Ovary (tissue), 10 donors: ENCODE data around the gene IL10. TPM values are rescaled to one million over a fixed set of nuclear protein-coding genes. Genes with fewer than 3 reads are reported as not detected.

Source experiments
- DNase-seq, 5 donors: peaks; one replicate each; pipeline ENCODE4 v3.0.0-alpha.2; 2019 to 2020
- H3K27ac ChIP-seq, 2 donors: fragments of 200-600 bp; one replicate each; pipeline versions ENCODE4 v1.5.1 to v1.8.0; 2019 to 2022
- H3K27me3 ChIP-seq: fragments of 200-600 bp; one replicate; pipeline ENCODE4 v1.8.0; 2022
- H3K36me3 ChIP-seq: fragments of 200-600 bp; sonication (generic); one replicate; pipeline ENCODE4 v1.5.1; 2019
- H3K4me1 ChIP-seq: one replicate; pipeline ENCODE4 v1.8.1; 2013; ENCODE audit warnings: mild to moderate bottlenecking, moderate library complexity; ENCODE audit not compliant: insufficient read depth
- H3K4me3 ChIP-seq: fragments of 200-600 bp; sonication (generic); one replicate; pipeline ENCODE4 v1.5.1; 2017
- H3K9me3 ChIP-seq, 2 donors: fragments of 200-600 bp in 1 of 2; sonication (generic) in 1 of 2; one replicate each; pipeline versions ENCODE4 v1.5.1 to v1.8.1; 2013 to 2019; ENCODE audit warnings: mild to moderate bottlenecking in 1 of 2, moderate library complexity in 1 of 2
- CTCF ChIP-seq, 3 donors: fragments of 450-650 bp in 2 of 3; fragments of 200-600 bp in 1 of 3; IDR thresholded peaks; one replicate each; pipeline versions ENCODE4 v1.5.1 to v1.8.0; 2016 to 2022; ENCODE audit warnings: antibody characterized with exemption in 3 of 3, mild to moderate bottlenecking in 1 of 3
- EP300 ChIP-seq: sonication (generic); formaldehyde crosslinking; IDR thresholded peaks from one replicate; pipeline ENCODE4 v1.6.1; 2017; ENCODE audit warnings: antibody characterized with exemption
- POLR2A ChIP-seq: fragments of 450-650 bp; IDR thresholded peaks from one replicate; pipeline ENCODE4 v1.6.1; 2017; ENCODE audit warnings: antibody characterized with exemption, mild to moderate bottlenecking, moderate library complexity
- WGBS, 3 donors: extraction: QIAGEN DNeasy Blood & Tissue Kit in 1 of 3; methylation state at CpG; one replicate each; pipeline versions ENCODE4 v1.1.5 to v1.1.7; 2013 to 2017; 5-methylcytosine and 5-hydroxymethylcytosine counted together
- intact Hi-C, 4 donors: fragments of 100-400 bp; cut with DNase I; formaldehyde crosslinking; loops; one replicate each; pipeline versions ENCODE4 v1.11.0 to v1.15.1; 2022 to 2023
- long read RNA-seq, 3 donors: library from polyadenylated mRNA in 2 of 3; unstranded in 2 of 3; transcript quantifications; one replicate each; pipeline ENCODE4 v2.0.0 and lab custom pipeline, GENCODE V29; 2021 to 2026
- polyA plus RNA-seq, 2 donors: library from polyadenylated mRNA; stranded (reverse); fragments of 200-250 nt in 1 of 2; fragments of 350-450 nt in 1 of 2; fragmentation: Illumina TruSeq in 1 of 2; extraction: RNeasy Lipid Tissue Mini Kit (QIAGEN cat#74804) in 1 of 2; gene quantifications; one replicate each; pipeline ENCODE4 v1.2.3, GENCODE V29; 2013 to 2014
- total RNA-seq, 7 donors: library from RNA; depleted of rRNA in 2 of 7; stranded (reverse); fragments of >200 nt in 2 of 7; fragmentation: NEBNext Ultra II Directional in 3 of 7; extraction: Animal tissue kit (Norgen Biotek cat#: 25700) in 3 of 7; gene quantifications; one replicate each; pipeline versions ENCODE4 v1.1.0 to v1.2.4, GENCODE V29; 2016 to 2023
- donor health status: DM: no; HTN: no; CAD: no; lungs with moderate emphysema.
- donor health status: DM: no; HTN: no; CAD: no.
- donor health status: Bipolar disorder and iron deficiency.
- donor health status: DM: yes; HTN: yes; CAD: no.
- donor health status: DM: no; HTN: no; CAD: no.
- donor health status: DM: yes; HTN: yes; CAD: no.

IL10 gene
- total RNA-seq: 1 to 10 TPM in 3 of 7 donors, under 1 TPM in 3, not detected in 1; 0.25 to 2.7 (median 0.94) TPM
- polyA plus RNA-seq: 1 to 10 TPM; 3.2 to 4.0 TPM
- long read RNA-seq, donor 1: 0 reads
- long read RNA-seq, donor 2: 0 reads
- long read RNA-seq, donor 3: 0 reads

DNA sequence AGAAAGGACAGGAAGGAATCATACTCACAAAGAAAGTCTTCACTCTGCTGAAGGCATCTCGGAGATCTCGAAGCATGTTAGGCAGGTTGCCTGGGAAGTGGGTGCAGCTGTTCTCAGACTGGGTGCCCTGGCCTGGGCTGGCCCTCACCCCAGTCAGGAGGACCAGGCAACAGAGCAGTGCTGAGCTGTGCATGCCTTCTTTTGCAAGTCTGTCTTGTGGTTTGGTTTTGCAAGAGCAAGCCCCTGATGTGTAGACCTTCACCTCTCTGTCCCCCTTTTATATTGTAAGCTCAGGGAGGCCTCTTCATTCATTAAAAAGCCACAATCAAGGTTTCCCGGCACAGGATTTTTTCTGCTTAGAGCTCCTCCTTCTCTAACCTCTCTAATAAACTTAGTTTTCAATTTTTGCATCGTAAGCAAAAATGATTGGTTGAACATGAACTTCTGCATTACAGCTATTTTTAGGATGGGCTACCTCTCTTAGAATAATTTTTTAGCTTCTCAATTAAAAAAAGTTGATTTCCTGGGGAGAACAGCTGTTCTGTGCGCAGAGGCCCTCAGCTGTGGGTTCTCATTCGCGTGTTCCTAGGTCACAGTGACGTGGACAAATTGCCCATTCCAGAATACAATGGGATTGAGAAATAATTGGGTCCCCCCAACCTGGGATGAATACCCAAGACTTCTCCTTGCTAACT is at the start of gene IL10:
Gene IL10 (minus strand): TSS at position 252 of the 695 bp plus-strand sequence. CDS start 59 bp downstream, at position 193.
- intact Hi-C loops: no loop called here
- no peak for DNase-seq
- Histone ChIP-seq H3K9me3 (no peaks in the 10 kb centered on the region), H3K4me3 (no peak within 1 kb of the TSS), H3K4me1 (no peaks in the 10 kb centered on the region), H3K27me3 (no peaks in the 10 kb centered on the region), H3K36me3 (no peaks in the 10 kb centered on the region), H3K27ac (no peak within 1 kb of the TSS)
- TF ChIP-seq POLR2A (no peak), EP300 (no peak), CTCF (IDR thresholded peaks at IDR 0.05) (no peak)
- WGBS, 3 donors: 76 to 86% (median 79%) methylated on average over 8 of the region's 8 CpGs

DNA sequence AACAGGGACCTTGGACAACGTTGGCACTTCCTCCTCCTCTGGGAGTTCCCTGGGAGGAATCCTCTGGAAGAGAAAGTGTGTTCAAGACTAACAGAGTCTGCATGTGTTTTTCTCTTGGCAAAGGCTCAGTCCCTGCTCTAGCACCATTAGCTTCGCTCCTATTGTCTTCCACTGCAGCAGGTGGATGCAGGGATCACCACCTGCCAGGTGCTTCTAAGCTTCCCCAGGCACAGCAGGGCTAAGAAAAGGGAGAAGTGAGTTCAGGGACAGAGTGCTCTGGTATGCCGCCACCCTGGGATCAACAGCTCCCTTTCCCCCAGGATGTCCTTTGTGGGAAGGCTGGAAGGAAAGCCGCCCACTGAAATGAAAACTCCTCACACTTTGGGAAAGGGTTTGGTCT is 49.2 kb upstream of the IL10 start:
- Histone ChIP-seq H3K9me3 (no peaks in the 10 kb centered on the region), H3K27ac (no peak overlapping the region), H3K4me1 (no peaks in the 10 kb centered on the region), H3K27me3 (no peaks in the 10 kb centered on the region), H3K4me3 (no peak overlapping the region), H3K36me3 (no peaks in the 10 kb centered on the region)
- TF ChIP-seq POLR2A (no peak), EP300 (no peak), CTCF (IDR thresholded peaks at IDR 0.05) (no peak)
- WGBS, 3 donors: 73 to 81% (median 76%) methylated on average over 4 of the region's 4 CpGs
- DNase-seq: no peak
- intact Hi-C loops: no loop called here

- Histone ChIP-seq H3K4me1 (no peaks in the 10 kb centered on the region), H3K9me3 (no peaks in the 10 kb centered on the region), H3K36me3 (no peaks in the 10 kb centered on the region), H3K27me3 (no peaks in the 10 kb centered on the region), H3K4me3 (no peak overlapping the region), H3K27ac (no peak overlapping the region)
- TF ChIP-seq POLR2A: no peak
- TF ChIP-seq EP300: no peak
- no peak for TF ChIP-seq CTCF (IDR thresholded peaks at IDR 0.05)
- WGBS, 3 donors: 59 to 64% (median 60%) methylated on average over 4 of the region's 4 CpGs
- DNase-seq: no peak
- intact Hi-C loops: no loop called here
Observed at GRCh38 chr1:206816390-206817287, 44.3 kb upstream of the IL10 start.

DNA sequence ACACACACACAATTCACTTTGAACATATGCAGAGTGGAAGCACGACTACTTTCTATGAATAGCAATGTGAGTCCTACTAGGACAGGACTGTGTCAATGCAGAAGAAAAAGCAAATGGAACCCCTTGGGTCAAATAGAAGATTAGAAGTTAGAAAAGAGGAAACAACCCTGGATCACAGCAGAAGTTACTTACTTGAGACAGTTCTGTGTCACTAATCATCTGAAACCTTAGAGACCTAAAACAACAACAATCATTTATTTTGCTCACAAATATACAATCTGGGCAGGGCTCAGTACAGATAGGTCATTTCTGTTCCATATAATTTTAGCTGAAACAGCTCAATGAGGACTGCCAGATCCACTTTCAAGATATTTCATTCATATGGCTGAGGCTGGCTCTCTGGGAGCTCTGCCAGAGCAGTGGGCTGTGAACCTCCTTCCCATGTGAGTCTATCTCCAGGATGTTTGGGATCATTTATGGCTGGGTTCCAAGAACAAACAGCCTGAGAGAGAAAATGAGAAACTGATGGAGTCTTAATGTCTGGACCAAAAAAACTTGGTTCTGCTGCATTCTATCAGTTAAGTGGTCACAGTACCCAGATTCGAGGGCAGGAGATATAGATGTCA is 42.5 kb upstream of the IL10 start:
- 21 to 25% (median 23%) methylated on average over 2 of the region's 2 CpGs for WGBS, 3 donors

More for the DNA sequence above, 42.5 kb upstream of the IL10 start:
- intact Hi-C loops: no loop called here
- Histone ChIP-seq H3K4me3 (no peak overlapping the region), H3K4me1 (no peaks in the 10 kb centered on the region), H3K27me3 (no peaks in the 10 kb centered on the region), H3K36me3 (no peaks in the 10 kb centered on the region), H3K9me3 (no peaks in the 10 kb centered on the region), H3K27ac (no peak overlapping the region)
- peak in 1 of 5 donors; percentile 44 for DNase-seq
- TF ChIP-seq EP300: no peak
- TF ChIP-seq CTCF (IDR thresholded peaks at IDR 0.05): no peak
- TF ChIP-seq POLR2A: no peak
